Measurements from ENCODE around the gene TMEM150C. TPM values are rescaled to one million over a fixed set of nuclear protein-coding genes. Genes with fewer than 3 reads are reported as not detected.

TMEM150C gene
- total and polyA plus RNA-seq, 4 donors: 4.8 to 8.7 (median 5.2) TPM

- Histone ChIP-seq H3K4me3 (ENCODE audit: low read depth in 1 of 3, low read length in 3 of 3) (no peak overlapping the region), H3K9me3 (ENCODE audit: control insufficient read depth in 4 of 4, low read length in 3 of 4) (no peaks in the 10 kb centered on the region), H3K9ac (ENCODE audit: low read depth in 1 of 2, low read length in 2 of 2) (no peak overlapping the region), H3K27ac (ENCODE audit: low read depth in 1 of 2, low read length in 2 of 2) (no peak overlapping the region), H3K36me3 (ENCODE audit: control insufficient read depth in 4 of 4, insufficient read depth in 3 of 4, low read depth in 1 of 4, low read length in 3 of 4) (peaks cover 0 to 2% (median 0%) of the 10 kb centered on the region in 4 donors), H3K4me1 (ENCODE audit: control insufficient read depth in 4 of 4, insufficient read depth in 4 of 4, low read length in 3 of 4) (no peaks in the 10 kb centered on the region), H3K27me3 (ENCODE audit: control insufficient read depth in 4 of 4, insufficient read depth in 4 of 4, low read length in 3 of 4) (no peaks in the 10 kb centered on the region)
- no peak for DNase-seq (ENCODE audit: low spot score)
- WGBS: 83% methylated on average over 2 of the region's 2 CpGs
- TF ChIP-seq GABPA (IDR thresholded peaks at IDR 0.05 in 1 of 2, conservative IDR thresholded peaks at IDR 0.05 in 1 of 2): no peak
- TF ChIP-seq FOXA1 (IDR thresholded peaks at IDR 0.05): no peak
- no peak for TF ChIP-seq MAX (IDR thresholded peaks at IDR 0.05)
- peak; percentile 24 to 39 for TF ChIP-seq RAD21 (IDR thresholded peaks at IDR 0.05)
- TF ChIP-seq ZBTB33 (IDR thresholded peaks at IDR 0.05): no peak
Observed at GRCh38 chr4:82469791-82470345, 91.9 kb downstream of the TMEM150C start.

- peaks cover 0 to 2% (median 0%) of the 10 kb centered on the region in 4 donors for H3K36me3 ChIP-seq (ENCODE audit: control insufficient read depth in 4 of 4, insufficient read depth in 3 of 4, low read depth in 1 of 4, low read length in 3 of 4)
- TF ChIP-seq JUND (IDR thresholded peaks at IDR 0.05) (no peak), CTCF (IDR thresholded peaks at IDR 0.05; ENCODE audit: low read depth, low read length, missing input control) (no peak), YY1 (IDR thresholded peaks at IDR 0.05) (no peak), NR2F2 (IDR thresholded peaks at IDR 0.05) (no peak), FOXA2 (IDR thresholded peaks at IDR 0.05) (no peak), REST (IDR thresholded peaks at IDR 0.05) (no peak), RAD21 (IDR thresholded peaks at IDR 0.05) (no peak), ZBTB33 (IDR thresholded peaks at IDR 0.05) (no peak), EGR1 (IDR thresholded peaks at IDR 0.05; ENCODE audit: low read depth in 2 of 2) (no peak), FOXA1 (IDR thresholded peaks at IDR 0.05) (no peak), MAX (IDR thresholded peaks at IDR 0.05) (no peak), HNF4G (IDR thresholded peaks at IDR 0.05) (no peak), TAF1 (conservative IDR thresholded peaks at IDR 0.05) (no peak), HNF4A (conservative IDR thresholded peaks at IDR 0.05) (no peak), SP1 (IDR thresholded peaks at IDR 0.05) (no peak), GABPA (IDR thresholded peaks at IDR 0.05 in 1 of 2, conservative IDR thresholded peaks at IDR 0.05 in 1 of 2) (no peak), RXRA (IDR thresholded peaks at IDR 0.05) (no peak), ATF3 (IDR thresholded peaks at IDR 0.05) (no peak)
- WGBS: 79% methylated on average over 3 of the region's 3 CpGs
- peaks cover 0 to 5% (median under 1%) of the 10 kb centered on the region in 4 donors for H3K4me1 ChIP-seq (ENCODE audit: control insufficient read depth in 4 of 4, insufficient read depth in 4 of 4, low read length in 3 of 4)
- DNase-seq (ENCODE audit: low spot score): no peak
- no peaks in the 10 kb centered on the region for H3K9me3 ChIP-seq (ENCODE audit: control insufficient read depth in 4 of 4, low read length in 3 of 4)
- no peak overlapping the region for H3K27ac ChIP-seq (ENCODE audit: low read depth in 1 of 2, low read length in 2 of 2)
- no peak overlapping the region for H3K4me3 ChIP-seq (ENCODE audit: low read depth in 1 of 3, low read length in 3 of 3)
- H3K27me3 ChIP-seq (ENCODE audit: control insufficient read depth in 4 of 4, insufficient read depth in 4 of 4, low read length in 3 of 4): no peaks in the 10 kb centered on the region
- no peak overlapping the region for H3K9ac ChIP-seq (ENCODE audit: low read depth in 1 of 2, low read length in 2 of 2)
Observed at GRCh38 chr4:82467471-82467870, 94.3 kb downstream of the TMEM150C start.

Data from liver (tissue), 9 donors.